SK-MEL-5 (cell line): ENCODE measurements around the gene WDFY1. TPM values are rescaled to one million over a fixed set of nuclear protein-coding genes. Genes with fewer than 3 reads are reported as not detected.
A peak's percentile ranks its signal among the peaks of the same experiment; 100 is the strongest.

Experiments used
- DNase-seq: peaks from one replicate; pipeline ENCODE4 v3.0.0-alpha.2; 2016; ENCODE audit warnings: low read depth, low spot score
- in situ Hi-C: cut with HindIII; loops from 2 replicates; pipeline ENCODE4 v1.10.0; 2016; ENCODE audit warnings: low sequenced_read_pairs, high pct_unique_total_duplicates, low pct_unique_long_range_greater_than_20kb
- polyA plus RNA-seq, 2 experiments: library from polyadenylated mRNA; depleted of rRNA; stranded (reverse); fragments of >200 nt; gene quantifications; 2 replicates each; pipeline ENCODE4 v1.2.3, GENCODE V29; 2015
- total RNA-seq: library from RNA; depleted of rRNA; stranded (reverse); fragments of >200 nt; shearing (Covaris generic); gene quantifications from 2 replicates; pipeline ENCODE4 v1.2.3, GENCODE V29; 2014; rRNA removed

WDFY1 gene, protein sequence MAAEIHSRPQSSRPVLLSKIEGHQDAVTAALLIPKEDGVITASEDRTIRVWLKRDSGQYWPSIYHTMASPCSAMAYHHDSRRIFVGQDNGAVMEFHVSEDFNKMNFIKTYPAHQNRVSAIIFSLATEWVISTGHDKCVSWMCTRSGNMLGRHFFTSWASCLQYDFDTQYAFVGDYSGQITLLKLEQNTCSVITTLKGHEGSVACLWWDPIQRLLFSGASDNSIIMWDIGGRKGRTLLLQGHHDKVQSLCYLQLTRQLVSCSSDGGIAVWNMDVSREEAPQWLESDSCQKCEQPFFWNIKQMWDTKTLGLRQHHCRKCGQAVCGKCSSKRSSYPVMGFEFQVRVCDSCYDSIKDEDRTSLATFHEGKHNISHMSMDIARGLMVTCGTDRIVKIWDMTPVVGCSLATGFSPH
- total RNA-seq, result 156 and 162 TPM in 2 replicates
- polyA plus RNA-seq (2015; cell fraction: cytosol; rRNA removed), result 70.4 and 86.6 TPM in 2 replicates
- polyA plus RNA-seq (2015; cell fraction: nucleus; rRNA removed), result 196 and 310 TPM in 2 replicates

DNA sequence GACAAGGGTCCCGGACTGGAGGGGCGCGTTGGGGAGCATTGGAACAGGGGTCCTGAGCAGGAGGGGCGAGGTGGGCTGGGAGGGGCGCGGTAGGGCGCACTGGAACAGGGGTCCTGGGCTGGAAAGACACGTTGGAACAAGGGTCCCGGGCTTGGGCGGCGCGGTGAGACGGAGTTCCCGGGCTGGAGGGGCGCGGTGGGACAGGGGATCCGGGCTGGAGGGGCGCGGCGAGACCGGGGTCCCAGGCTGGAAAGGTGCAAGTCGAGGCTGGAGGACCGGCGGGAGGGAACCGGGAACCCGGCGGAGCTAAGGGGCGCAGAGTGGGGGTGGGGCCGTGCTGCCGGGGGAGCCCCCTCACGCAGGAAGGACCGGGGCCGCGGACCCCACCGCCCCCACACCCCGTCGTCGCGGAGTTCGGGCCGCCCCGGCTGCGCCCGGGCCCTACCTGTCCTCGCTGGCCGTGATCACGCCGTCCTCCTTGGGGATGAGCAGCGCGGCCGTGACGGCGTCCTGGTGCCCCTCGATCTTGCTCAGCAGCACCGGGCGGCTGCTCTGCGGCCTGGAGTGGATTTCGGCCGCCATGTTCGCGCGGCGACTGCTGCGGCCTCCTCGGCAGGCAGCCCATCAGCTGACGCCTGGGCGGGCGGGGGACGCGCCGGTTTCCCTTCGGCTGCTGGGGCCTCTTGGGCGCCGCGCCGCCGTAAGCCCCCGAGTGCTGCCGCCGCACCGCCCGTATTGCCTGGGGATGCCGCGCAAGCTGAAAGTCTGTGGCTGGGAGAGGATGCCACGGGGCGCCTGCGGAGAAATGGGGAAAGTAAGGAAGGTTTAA lies at the start of gene WDFY1:
WDFY1 (minus strand) TSS at position 633 of the 829 bp plus-strand sequence; CDS start at position 582, 51 bp downstream.
- DNase-seq, result peak; percentile 87
- in situ Hi-C loops, result no loop called here

DNA sequence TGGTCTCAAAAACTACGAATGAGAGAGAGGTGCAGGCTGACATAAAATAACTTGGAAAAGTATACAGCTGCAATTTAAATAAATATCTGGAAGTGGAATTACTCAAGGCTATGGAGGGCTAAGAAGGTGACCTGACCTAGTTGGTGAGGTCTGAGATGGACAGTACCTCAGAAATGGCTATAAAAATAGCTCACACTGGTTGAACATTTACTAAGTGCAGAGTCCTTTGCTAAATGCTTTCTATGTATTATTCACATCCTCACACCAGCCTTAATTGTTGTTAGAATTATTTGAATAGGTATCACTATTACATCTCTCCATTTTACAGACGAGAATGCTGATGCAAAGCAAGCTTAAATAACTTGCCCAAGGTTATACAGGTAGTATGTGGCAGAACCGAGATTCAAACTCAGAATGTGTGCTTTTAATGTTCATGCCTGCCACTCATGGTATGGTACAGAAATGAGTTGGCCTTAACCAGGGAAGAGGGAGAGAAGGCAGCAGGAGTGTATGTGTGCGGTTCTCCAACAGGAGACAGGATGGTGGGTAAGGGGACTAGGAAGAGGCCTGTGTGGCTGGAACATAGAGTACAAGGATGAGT lies 49.5 kb upstream of the WDFY1 start:
- in situ Hi-C loops, result no loop called here

DNA sequence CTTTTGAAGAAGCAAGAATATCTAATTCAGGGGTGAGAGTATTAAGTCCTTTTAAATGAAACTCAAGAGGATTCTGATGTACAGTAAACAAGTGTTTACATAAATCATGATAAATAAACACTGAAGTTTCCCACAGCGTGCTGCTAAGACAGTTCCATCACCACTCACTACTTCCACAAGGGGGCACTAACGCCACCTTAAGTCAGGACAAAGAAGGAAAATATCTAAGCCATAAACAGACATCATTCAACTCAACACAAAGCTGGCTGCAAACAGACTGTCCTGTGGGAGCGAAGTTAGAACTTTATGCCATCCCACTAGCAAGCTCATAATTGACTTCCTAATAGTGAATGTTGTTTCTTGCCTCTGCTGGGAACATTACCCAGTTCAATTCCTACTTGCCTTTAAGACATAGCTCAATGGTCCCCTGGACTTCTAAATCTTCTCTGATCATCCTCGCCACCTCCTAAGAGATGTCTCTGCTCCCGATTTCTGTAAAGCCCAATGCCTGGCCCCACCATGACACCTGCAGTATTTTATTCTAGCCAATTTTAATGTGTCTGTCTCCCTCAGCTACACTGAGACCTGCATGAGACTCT lies 48.6 kb upstream of the WDFY1 start:
- in situ Hi-C loops, result no loop called here
- peak; percentile 87 for DNase-seq

More for the DNA sequence above, 49.5 kb upstream of the WDFY1 start:
- DNase-seq, result no peak

DNA sequence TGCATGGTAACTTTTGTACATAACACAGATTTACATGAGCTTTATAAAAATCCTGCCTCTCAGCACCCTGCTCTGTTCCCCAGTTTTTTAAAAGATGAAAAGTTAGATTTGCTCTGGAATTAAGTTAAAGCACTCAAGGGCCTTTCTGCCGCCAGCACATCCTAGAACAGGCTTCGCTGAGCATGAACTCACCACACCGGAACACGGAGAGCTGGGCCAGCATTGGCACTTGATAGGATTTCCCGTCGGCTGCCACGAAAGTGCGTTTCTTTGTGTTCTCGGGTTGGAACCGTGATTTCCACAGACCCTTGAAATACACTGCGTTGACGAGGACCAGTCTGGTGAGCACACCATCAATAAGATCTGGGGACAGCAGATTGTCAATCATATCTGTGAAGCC lies 46.5 kb upstream of the WDFY1 start:
- no peak for DNase-seq
- in situ Hi-C loops, result no loop called here

DNA sequence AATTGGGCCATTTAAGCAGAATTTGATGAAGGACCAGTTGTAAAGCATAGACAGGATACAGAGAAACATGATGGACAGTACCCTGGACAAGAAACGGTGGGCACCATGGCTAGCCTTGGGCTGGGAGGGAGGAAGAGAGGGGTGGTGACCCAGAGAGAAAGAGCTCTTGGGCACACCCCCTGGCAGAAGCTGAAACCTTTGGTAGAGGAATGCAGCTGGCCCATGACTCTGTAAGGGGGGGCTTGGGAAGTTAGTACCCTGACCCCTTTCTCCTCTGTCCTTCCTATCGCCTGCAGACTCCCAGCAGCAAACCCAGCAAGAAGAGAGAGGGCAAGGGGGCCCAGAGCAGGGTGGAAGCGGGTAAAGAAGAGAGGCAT lies 44.7 kb upstream of the WDFY1 start:
- in situ Hi-C loops, result no loop called here
- no peak for DNase-seq

DNA sequence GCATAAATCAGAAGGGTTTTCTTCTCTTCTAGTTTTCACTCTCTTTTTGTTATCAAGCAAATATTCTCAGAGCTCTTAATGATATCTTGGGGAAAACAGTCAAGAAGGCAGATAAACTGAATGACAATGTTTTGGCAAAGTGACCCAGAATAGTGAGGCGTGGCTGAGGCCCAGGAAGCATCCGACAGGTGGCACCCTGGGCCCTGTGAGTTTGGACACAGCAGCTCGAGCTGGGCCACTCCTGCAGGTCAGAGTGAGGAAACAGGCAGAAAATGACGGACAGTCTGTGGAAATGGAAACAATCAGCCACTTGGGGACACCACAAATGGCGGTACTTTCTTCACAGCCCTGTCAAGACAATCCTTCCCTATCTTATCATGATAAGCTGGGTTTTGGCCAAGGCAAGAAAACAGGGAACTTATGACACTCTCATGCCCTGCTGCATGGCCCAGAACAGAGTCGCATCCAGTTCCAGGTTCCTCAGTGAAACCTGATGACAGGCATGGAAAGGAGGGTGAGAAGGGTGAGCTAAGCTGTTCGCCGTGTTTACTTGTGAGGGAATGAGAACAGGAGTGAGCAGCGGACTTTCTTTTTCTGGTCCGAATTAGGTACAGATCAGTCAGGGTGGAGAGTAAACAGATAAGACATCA lies 44.2 kb upstream of the WDFY1 start:
- no peak for DNase-seq
- in situ Hi-C loops, result no loop called here

DNA sequence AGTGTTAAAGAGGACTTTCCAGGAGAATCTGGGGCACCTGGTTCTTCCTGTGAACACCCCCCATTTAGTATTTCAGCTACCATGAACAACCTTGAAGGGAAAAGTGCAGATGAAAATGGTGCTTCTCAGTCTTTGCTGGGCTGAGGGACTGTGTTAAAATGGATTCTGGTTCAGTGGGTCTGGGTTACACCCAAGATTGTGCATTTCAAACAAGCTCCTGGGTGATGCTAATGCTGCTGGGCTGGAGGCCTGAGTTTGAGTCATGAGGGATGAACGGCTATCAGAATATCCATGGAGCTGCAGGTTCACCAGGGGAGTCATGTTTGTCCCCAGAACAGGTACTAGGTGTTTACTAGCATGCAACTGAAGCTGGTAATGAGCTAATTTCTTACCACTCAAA lies 36.1 kb upstream of the WDFY1 start:
- DNase-seq, result no peak
- in situ Hi-C loops, result no loop called here

DNA sequence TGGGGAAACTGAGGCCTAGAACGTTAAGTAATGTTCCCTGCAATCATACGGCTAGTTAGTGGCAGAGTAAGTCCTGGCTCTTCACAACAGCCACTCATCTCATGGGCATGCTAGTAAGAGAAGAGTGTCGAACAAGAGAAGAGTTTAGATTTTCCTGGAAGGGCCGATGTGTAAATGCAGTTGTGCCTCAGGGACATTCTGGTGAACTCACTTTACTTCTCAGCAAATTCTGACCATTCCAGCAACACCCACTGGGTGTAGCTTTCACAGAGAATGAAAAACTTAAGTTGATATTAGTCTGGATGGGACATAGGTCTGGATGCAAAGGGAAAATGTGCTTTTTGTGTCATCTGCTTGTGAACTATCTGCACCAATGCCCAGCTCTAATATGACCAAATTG lies 35.7 kb upstream of the WDFY1 start:
- in situ Hi-C loops, result no loop called here

DNA sequence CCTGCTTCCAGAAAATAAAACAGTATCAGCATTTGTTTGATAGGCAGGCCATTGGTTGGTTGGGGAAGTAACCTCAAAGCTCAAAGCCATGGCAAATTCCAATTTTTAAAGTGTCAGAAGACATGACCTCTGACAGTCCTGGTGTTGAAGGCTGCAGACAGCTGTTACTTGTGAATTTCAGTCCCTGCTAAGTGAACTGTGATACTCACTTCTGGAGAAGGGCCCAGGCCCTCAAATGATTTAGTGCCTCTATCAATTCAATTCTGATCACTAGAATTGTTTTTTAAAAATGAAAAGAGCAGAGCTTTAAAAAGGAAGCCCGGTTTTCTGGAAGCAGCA lies 35.2 kb upstream of the WDFY1 start:
- no peak for DNase-seq
- in situ Hi-C loops, result no loop called here

More for the DNA sequence above, 35.7 kb upstream of the WDFY1 start:
- DNase-seq, result no peak

DNA sequence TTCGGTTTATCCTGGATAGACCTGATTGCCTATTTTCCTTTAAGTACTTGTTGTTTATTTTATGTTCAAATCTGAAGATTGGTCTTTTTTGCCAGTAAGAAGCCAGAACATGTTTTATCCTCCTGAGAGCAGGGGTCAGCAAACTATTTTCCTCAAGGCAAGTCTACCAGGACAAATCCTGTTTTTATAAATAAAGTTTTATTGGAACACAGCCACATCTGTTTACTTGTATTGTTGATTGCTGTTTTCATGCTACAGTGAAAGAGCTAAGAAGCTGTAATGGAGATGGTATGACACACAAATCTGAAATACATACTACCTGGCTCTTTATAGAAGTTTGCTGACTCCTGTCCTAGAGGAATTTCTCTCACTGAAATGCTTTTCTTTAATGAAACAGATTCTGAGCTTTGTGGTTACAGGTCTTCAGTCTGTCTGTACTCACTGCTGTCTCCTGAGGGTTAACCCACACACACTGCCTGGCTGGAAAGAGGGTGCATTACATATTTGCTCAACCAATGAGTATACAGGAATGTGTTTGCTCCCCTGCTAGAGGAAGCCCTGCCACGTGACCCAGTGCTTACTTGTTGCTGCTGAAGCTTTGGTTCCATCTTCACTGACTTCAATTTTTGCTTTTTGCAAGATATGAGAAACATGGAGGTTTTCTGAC lies 34.7 kb upstream of the WDFY1 start:
- in situ Hi-C loops, result no loop called here
- DNase-seq, result no peak

DNA sequence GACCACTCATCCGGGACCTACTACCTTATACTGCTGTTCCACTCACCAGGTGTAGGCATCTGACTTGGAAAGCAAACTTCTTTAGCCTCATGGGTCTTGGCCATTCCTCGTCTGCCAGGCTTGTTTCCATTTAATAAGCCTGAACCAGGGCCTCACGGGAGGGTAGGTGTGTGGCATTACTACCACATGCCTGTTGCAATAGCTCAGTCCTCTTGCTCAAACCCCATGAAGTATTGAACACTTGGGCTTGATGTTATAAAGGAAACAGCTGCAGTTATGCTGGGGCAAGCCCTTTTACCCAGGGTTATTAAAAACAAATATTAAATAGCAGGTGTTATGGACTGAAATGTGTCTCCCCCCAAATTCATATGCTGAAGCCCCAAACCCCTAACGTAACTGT lies 33.3 kb upstream of the WDFY1 start:
- DNase-seq, result no peak
- in situ Hi-C loops, result no loop called here

DNA sequence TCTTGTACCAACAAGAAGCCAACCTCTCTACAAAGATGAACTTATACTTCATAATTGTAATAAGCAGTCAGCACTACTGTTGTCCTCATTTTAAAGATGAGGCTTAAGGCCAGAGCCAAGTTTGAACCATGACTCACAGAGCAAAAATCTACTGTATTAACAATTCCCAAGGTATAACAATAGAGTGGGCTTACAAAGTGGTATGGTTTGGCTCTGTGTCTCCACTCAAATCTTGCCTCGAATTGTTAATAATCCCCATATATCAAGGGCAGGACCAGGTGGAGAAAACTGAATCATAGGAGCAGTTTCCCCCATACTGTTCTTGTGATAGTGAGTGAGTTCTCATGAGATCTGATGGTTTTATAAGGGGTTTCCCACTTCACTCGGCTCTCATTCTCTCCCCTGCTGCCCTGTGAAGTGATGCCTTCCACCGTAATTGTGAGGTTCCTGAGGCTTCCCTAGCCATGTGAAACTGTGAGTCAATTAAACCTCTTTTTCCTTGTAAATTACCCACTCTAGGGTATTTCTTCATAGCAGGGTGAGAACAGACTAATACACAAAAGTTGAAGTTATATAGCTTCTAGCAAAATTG lies 31.6 kb upstream of the WDFY1 start:
- no peak for DNase-seq
- in situ Hi-C loops, result no loop called here

DNA sequence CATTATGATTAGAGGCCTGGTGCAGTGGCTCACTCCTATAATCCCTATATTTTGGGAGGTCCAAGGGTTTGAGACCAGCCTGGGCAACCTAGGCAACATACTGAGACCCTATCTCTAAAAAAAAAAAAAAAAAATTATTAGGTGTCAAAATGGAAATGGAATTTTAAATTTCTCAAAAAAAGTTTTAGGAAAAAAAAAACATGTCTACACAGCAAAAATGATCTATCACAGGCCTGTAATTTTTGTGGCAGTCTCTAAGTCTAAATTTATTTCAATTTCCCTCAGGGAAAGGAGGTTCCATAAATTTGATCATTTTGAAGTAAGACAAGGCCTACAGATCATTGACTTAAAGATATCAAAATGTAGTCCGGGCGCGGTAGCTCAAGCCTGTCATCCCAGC lies 28.5 kb upstream of the WDFY1 start:
- in situ Hi-C loops, result no loop called here
- no peak for DNase-seq

DNA sequence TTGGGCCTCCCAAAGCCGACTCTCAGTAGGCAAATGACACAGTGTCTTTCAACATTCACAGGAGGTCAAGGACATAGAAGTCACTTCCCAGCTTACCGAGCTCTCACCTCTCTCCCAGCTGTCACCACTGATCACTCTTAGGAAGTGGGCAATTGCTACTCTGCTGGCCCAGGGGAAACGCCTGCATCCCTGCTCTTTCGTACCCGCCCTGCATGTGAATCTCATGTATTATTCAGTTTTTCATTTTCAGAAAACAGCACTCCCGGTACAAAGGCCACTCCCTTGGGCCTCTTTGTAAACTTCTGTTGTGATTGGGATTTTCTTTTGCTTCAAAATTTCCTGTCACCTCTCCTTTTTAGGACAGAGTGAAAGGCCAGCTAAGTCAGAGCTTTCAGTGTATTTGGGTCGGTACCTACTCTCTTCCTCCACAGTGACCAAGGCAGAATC lies 27.5 kb upstream of the WDFY1 start:
- no peak for DNase-seq
- in situ Hi-C loops, result no loop called here

DNA sequence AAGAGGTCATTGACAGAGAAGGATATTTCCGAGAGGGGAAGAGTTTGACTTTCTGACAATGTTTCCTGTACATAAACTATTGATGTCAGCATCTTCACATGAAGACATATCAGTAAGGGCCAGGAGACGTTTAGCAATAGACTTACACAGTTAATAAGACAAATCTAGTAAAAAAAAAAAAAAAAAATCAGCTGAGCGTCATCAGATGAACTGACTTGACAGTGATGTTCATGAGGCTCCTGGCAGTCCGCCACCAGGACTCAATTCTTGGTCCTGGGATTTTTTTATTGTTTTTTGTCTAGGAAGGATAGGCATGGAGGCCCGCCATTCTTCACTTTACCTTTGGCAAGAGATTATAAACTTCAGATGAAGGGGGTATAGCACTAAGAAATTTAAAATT lies 26.6 kb upstream of the WDFY1 start:
- DNase-seq, result peak; percentile 67
- in situ Hi-C loops, result no loop called here

DNA sequence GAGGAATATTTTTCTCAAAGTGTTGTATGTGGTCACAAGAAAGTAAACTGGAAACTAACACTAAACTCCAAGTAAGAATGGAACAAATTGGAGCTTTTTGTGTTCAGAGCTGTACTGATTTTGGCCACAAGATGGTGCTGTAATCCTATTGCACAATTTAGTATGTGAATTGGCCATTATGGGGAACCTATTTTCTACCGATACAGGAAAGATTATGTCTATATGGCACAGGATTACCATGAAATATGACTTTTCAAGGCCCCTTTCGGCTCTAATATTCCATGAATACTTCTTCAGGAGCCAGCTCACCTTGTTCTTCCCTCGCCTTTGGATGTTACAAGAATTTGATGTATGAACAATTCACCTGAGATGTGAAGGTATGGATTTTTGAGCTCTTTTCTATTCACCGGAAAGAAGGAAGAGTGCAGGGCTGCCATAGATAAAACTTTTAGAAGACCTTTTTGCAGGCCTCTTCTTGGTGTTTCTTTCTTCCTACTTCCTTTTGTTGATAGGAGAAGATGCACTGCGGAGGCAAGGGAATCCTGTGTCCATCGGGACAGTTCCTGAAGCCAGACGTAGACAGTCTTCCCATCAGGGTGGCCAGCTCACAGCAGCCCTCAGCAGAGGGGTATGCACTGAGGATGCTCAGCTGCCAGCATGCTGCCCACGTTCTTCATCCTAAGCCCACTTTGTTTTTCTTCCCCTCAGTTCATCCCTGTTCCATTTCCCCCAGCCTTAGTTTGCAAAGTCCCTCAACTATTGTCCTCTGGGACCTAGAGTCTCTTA lies 25.4 kb upstream of the WDFY1 start:
- peak; percentile 78 for DNase-seq
- in situ Hi-C loops, result no loop called here
